Measurements from ENCODE around the gene TRIM47.

DNA sequence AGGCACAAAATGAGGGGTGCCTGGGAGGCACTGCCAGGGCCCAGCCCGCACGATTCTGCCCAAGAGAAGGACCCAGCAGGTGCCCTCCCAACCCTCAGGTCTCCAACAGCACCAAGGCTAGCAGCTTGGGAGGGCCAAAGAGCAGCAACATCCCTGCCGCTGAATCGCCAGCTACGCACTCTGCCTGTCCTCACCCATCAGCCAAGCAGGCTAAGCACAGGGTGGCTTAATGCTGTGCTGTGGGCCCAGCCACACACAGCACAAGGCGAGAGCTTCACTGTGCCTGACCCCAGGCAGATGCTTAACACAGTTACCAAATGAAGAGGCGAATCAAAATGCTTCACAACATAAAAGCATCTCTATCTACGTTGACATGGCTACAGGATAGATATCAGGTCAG is 36.9 kb upstream of the TRIM47 start:
- TF ChIP-seq, protein P1, sequence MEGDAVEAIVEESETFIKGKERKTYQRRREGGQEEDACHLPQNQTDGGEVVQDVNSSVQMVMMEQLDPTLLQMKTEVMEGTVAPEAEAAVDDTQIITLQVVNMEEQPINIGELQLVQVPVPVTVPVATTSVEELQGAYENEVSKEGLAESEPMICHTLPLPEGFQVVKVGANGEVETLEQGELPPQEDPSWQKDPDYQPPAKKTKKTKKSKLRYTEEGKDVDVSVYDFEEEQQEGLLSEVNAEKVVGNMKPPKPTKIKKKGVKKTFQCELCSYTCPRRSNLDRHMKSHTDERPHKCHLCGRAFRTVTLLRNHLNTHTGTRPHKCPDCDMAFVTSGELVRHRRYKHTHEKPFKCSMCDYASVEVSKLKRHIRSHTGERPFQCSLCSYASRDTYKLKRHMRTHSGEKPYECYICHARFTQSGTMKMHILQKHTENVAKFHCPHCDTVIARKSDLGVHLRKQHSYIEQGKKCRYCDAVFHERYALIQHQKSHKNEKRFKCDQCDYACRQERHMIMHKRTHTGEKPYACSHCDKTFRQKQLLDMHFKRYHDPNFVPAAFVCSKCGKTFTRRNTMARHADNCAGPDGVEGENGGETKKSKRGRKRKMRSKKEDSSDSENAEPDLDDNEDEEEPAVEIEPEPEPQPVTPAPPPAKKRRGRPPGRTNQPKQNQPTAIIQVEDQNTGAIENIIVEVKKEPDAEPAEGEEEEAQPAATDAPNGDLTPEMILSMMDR (IDR thresholded peaks at IDR 0.05) = no peak
- TF ChIP-seq ZFX (IDR thresholded peaks at IDR 0.05; ENCODE audit: borderline replicate concordance) = no peak
